Thymus (tissue), 11 donors: ENCODE measurements around the gene USP54. TPM values are rescaled to one million over a fixed set of nuclear protein-coding genes. Genes with fewer than 3 reads are reported as not detected.

Experiments used
- DNase-seq, 9 donors: peaks; one replicate each; pipeline ENCODE4 v3.0.0-alpha.2; 2013; ENCODE audit warnings: low spot score in 9 of 9, low read depth in 6 of 9, missing footprints in 1 of 9
- H3K27ac ChIP-seq, 2 donors: one replicate each; pipeline ENCODE4 v1.5.1; 2013; ENCODE audit warnings: control low read depth in 1 of 2, low read depth in 1 of 2, low read length in 1 of 2, mild to moderate bottlenecking in 1 of 2, moderate library complexity in 1 of 2
- H3K27me3 ChIP-seq, 2 donors: one replicate each; pipeline ENCODE4 v1.5.1; 2013; ENCODE audit warnings: low read length in 1 of 2; ENCODE audit not compliant: control insufficient read depth in 2 of 2, insufficient read depth in 1 of 2
- H3K36me3 ChIP-seq, 2 donors: one replicate each; pipeline ENCODE4 v1.5.1; 2013; ENCODE audit warnings: low read length in 1 of 2, mild to moderate bottlenecking in 1 of 2, moderate library complexity in 1 of 2; ENCODE audit not compliant: control insufficient read depth in 2 of 2, insufficient read depth in 2 of 2
- H3K4me1 ChIP-seq, 2 donors: one replicate each; pipeline ENCODE4 v1.5.1; 2013; ENCODE audit warnings: low read length in 2 of 2; ENCODE audit not compliant: control insufficient read depth in 2 of 2, insufficient read depth in 2 of 2
- H3K4me3 ChIP-seq, 2 donors: one replicate each; pipeline ENCODE4 v1.5.1; 2013; ENCODE audit warnings: low read length in 2 of 2, control low read depth in 1 of 2, mild to moderate bottlenecking in 1 of 2
- H3K9me3 ChIP-seq, 2 donors: one replicate each; pipeline ENCODE4 v1.5.1; 2013; ENCODE audit warnings: low read length in 1 of 2, mild to moderate bottlenecking in 1 of 2; ENCODE audit not compliant: control insufficient read depth in 2 of 2, insufficient read depth in 1 of 2
- WGBS: extraction: QIAGEN DNeasy Blood & Tissue Kit; methylation state at CpG from one replicate; pipeline ENCODE4 v1.1.7; 2013; 5-methylcytosine and 5-hydroxymethylcytosine counted together
- polyA plus RNA-seq: library from polyadenylated mRNA; stranded (reverse); fragments of 200-250 nt; gene quantifications from one replicate; pipeline ENCODE4 v1.2.3, GENCODE V29; 2013
- total RNA-seq: library from RNA; stranded (reverse); fragments of 120-200 nt; gene quantifications from one replicate; pipeline ENCODE4 v1.2.4, GENCODE V29; 2013
- donor health status: healthy.

Gene USP54
- total and polyA plus RNA-seq, 2 donors: 8.2 to 10.4 TPM

DNA sequence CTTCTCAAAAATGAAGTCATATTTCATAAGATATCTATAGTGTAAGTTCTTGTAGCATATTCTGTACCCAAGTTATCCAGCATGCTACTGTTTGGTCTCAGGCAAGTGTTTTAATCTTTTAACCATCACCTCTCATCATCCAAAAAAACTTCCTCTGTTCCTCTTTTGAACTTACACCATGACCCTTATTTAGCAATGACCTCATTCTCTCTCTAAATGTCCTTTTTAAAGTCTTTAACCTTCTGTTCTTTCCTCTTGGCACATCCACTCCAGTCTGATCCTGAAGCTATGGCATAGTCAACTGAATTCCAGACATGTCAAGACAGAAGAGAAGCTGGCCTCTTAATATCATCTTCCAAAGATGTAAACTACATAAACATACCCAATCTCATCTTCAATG lies 121.6 kb downstream of the USP54 start:
- Histone ChIP-seq H3K36me3 (peaks cover 16 to 68% of the 10 kb centered on the region in 2 donors), H3K4me3 (no peak overlapping the region), H3K27ac (no peak overlapping the region), H3K27me3 (no peaks in the 10 kb centered on the region), H3K4me1 (no peaks in the 10 kb centered on the region), H3K9me3 (no peaks in the 10 kb centered on the region)
- no peak for DNase-seq

DNA sequence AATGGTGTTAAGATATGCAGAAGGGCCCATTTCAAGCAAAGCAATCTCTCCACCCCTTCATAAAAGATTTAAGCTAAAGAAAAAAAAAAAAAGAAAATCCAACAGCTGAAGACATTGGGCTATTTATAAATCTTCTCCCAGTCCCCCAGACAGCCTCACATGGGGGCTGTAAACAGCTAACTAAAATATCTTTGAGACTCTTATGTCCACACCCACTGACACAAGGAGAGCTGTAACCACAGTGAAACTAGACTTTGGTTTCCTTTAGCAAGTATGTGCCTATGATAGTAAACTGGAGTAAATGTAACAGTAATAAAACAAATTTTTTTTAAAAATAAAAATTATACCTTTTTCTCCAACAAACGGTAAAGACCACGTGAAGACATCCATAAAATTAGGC lies 123.9 kb downstream of the USP54 start:
- Histone ChIP-seq H3K36me3 (peaks cover 18 to 69% of the 10 kb centered on the region in 2 donors), H3K4me3 (no peak overlapping the region), H3K4me1 (no peaks in the 10 kb centered on the region), H3K9me3 (no peaks in the 10 kb centered on the region), H3K27ac (no peak overlapping the region), H3K27me3 (no peaks in the 10 kb centered on the region)
- 96% methylated on average over 2 of the region's 2 CpGs for WGBS
- DNase-seq: no peak

DNA sequence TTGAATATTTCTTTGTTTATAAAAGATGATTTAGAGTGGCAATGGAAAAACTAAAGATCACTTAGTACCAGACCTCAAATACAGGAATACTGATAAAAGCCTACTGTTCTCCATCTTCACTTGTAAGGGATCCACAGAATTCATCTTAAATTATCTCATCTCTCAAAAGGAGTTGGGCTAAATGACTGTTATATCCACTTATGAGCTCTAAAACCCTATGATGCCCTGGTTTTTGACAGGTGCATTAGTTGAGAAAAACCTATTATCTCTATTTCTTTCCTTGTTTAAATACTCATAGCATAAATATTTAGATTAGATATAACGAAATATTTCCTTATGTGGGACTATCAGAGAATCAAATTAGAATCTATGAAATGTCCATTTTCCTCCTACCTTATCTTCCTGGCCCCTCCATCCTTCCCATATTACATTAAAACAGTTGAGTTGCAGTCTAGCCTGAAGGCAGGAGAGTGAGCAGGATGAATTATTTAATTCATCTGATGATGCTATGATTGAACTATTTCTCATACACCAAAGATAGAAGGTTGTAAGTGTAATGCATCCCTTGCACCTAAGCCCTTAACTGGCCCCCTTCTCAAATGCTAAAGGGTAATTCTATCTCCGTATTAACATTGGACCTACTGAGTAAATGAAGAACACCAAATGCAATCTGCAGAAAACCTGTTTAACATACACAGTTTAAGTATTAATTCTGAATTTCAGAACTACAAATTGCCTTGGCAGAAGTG lies 125.0 kb downstream of the USP54 start:
- H3K27ac ChIP-seq: no peak overlapping the region
- WGBS: 99% methylated on average over 2 of the region's 2 CpGs
- no peaks in the 10 kb centered on the region for H3K4me1 ChIP-seq
- no peaks in the 10 kb centered on the region for H3K27me3 ChIP-seq
- no peaks in the 10 kb centered on the region for H3K9me3 ChIP-seq
- H3K36me3 ChIP-seq: peaks cover 22 to 63% of the 10 kb centered on the region in 2 donors
- DNase-seq: no peak
- no peak overlapping the region for H3K4me3 ChIP-seq

DNA sequence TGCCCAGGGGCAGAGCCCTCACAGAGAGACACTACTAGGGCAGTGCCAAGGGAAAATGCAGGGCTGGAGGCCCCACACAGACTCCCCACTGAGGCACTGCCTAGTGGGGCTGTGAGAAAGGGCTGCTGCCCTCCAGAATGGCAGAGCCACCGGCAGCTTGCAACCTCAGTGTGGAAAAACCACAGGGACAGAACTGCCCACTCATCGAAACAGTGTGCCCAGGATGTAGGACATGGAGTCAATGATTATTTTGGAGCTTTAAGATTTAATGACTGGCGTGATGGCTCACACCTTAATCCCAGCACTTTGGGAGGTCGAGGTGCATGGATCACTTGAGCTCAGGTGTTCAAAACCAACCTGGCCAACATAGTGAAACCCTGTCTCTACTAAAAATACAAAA lies 130.2 kb downstream of the USP54 start:
- H3K27ac ChIP-seq: no peak overlapping the region
- H3K27me3 ChIP-seq: no peaks in the 10 kb centered on the region
- H3K36me3 ChIP-seq: peaks cover 30 to 38% of the 10 kb centered on the region in 2 donors
- no peak overlapping the region for H3K4me3 ChIP-seq
- DNase-seq: no peak
- H3K4me1 ChIP-seq: no peaks in the 10 kb centered on the region
- 99% methylated on average over 4 of the region's 4 CpGs for WGBS
- H3K9me3 ChIP-seq: no peaks in the 10 kb centered on the region

DNA sequence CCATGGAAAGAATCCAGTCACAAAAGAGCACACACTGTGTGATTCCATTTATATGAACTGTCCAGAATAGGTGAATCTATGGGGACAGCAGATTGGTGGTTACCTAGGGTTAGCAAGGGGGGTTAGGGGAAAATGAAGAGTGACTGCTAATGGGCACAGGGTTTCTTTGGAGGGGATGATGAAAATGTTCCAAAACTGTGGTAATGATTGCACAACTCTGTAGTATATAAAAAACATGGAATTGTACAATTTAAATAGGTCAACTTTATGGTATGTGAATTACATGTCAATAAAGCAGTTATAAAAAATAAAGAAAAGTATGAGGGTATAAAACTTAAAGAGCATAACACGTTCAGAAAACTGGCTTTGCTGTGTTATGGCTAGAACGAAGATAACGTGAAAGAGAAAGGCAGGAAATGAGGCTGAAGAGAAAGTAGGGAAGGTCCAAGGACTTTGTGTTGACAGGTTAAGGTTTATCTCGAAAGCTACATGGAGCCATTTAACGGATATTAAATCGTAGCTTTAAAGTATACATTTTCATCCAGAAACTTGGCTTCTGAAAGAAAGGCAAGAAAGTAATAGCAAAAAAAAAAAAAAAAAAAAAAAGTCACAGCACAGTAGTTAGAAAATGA lies 131.3 kb downstream of the USP54 start:
- DNase-seq: no peak
- Histone ChIP-seq H3K4me1 (no peaks in the 10 kb centered on the region), H3K27ac (no peak overlapping the region), H3K4me3 (no peak overlapping the region), H3K27me3 (no peaks in the 10 kb centered on the region), H3K9me3 (no peaks in the 10 kb centered on the region), H3K36me3 (peaks cover 26 to 29% of the 10 kb centered on the region in 2 donors)
- 98% methylated on average over 6 of the region's 6 CpGs for WGBS

DNA sequence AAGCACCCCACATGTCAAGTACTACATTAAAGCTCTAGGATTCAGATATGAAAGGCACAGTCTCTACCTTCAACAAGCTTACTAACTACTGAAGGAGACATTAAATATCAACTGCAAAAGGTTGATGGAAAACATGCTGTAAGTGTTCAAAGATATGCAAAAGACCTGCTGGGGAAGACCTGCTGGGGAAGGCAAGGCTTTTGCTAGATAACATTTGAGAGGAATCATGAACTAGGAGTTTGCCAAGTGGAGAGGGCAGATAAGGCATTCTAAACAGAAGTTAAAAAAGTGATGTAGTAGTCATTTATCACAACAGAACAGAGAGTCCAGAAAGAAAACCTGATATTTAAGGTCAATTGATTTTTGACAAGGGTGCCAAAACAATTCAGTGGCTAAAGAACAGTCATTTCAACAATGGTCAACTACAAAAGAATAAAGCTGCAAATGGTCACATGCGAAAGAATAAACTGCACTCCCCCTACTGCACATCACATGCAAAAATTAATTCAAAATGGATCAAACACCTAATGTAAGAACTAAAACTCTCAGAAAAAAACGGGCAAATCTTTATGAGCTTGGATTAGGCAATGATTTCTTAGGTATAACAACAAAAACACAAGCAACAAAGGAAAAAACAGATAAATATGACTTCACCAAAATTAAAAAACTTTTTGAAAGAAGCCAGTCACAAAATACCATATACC lies 134.8 kb downstream of the USP54 start:
- WGBS: 96% methylated on average over 2 of the region's 2 CpGs
- H3K36me3 ChIP-seq: peaks cover 14 to 26% of the 10 kb centered on the region in 2 donors
- H3K4me3 ChIP-seq: no peak overlapping the region
- no peak for DNase-seq
- H3K27ac ChIP-seq: no peak overlapping the region
- H3K4me1 ChIP-seq: no peaks in the 10 kb centered on the region
- no peaks in the 10 kb centered on the region for H3K9me3 ChIP-seq
- H3K27me3 ChIP-seq: no peaks in the 10 kb centered on the region

DNA sequence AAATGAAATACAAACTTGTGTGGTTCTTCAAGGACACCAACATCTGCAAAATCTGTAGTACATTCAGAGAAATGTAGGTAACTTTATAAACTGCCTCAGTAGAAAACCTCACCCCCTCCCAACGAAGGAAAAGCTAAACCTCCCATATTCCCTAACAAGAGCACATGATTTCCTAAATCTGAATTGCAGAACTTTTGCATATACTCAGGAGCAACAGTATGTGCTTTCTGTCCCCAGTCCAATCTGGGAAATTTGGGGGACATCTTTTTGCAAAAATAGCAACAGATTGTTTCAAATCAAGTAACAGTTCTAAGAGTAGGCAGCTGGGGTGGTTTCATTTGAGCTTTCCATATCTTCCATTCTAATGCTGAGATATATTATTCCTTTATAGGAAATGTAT lies 142.0 kb downstream of the USP54 start:
- Histone ChIP-seq H3K27ac (no peak overlapping the region), H3K9me3 (no peaks in the 10 kb centered on the region), H3K27me3 (no peaks in the 10 kb centered on the region), H3K36me3 (peaks cover 15 to 52% of the 10 kb centered on the region in 2 donors), H3K4me1 (no peaks in the 10 kb centered on the region), H3K4me3 (no peak overlapping the region)
- 93% methylated on average over 1 of the region's 1 CpG for WGBS
- DNase-seq: no peak

DNA sequence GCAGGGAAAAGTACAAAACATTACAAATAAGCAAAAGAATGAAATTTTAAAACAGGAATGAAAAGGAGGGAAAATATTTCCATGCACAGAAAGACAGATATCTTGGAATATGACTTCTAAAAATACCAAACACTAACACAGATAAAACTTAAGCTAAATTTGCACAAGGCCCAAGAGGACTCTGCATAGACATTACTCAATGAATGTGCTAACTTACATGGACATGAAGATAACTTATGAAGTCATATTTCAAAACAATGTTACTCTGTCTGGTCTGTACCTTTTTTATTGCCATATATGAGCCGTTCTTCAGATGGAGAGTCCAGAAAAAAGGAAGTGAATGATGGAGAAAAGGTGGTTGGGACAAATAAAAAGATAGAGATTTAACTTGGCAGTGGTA lies 142.8 kb downstream of the USP54 start:
- Histone ChIP-seq H3K4me1 (no peaks in the 10 kb centered on the region), H3K27ac (no peak overlapping the region), H3K36me3 (peaks cover 15 to 52% of the 10 kb centered on the region in 2 donors), H3K9me3 (no peaks in the 10 kb centered on the region), H3K4me3 (no peak overlapping the region), H3K27me3 (no peaks in the 10 kb centered on the region)
- WGBS: 94% methylated on average over 1 of the region's 1 CpG
- DNase-seq: no peak
